Erythroblast (primary cell): ENCODE measurements around the gene HECA.

Experiments
- GATA1 ChIP-seq: IDR thresholded peaks from 2 replicates; pipeline ENCODE4 v1.6.1; 2011; ENCODE audit warnings: low read depth, mild to moderate bottlenecking, control low read depth, low read length, moderate library complexity
- POLR2A ChIP-seq: IDR thresholded peaks from 2 replicates; pipeline ENCODE4 v1.6.1; 2011; ENCODE audit warnings: mild to moderate bottlenecking, low read length

DNA sequence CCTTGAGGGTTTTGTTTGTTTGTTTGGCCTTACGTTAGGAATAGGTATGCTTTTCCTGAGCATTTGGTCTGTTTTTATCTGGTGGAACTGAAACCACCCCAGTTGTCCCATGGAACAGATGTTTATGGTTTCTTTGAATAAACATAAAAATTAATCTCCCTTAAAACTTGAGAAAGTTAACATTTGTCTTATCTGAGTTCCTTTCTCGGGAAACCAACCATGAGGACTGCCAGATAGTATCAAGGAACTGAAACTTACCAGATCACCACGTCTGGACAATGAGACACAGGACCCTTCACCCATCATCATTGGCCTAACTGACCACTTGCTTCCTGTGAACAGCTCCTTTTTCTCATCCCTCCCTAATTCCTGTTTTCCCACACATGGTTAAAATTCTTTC lies 15.3 kb upstream of the HECA start:
- no peak for TF ChIP-seq POLR2A
- TF ChIP-seq GATA1, result no peak
